Measurements from ENCODE around the gene UBA5. TPM values are rescaled to one million over a fixed set of nuclear protein-coding genes. Genes with fewer than 3 reads are reported as not detected.
"Not testable (repeated sequence)": the region's sequence is repeated elsewhere in the genome, so short reads cannot be mapped to it uniquely, and the experiment has no call there.

The UBA5 gene
- total and polyA plus RNA-seq, 9 donors, result 24.4 to 41.4 (median 34.3) TPM

GRCh38 chr3:132626955-132627354, 33.2 kb upstream of the UBA5 start:
- no peaks in the 10 kb centered on the region for H3K4me1 ChIP-seq (ENCODE audit: control insufficient read depth, insufficient read depth, low read length)
- peaks cover 8% of the 10 kb centered on the region for H3K36me3 ChIP-seq (ENCODE audit: control insufficient read depth, insufficient read depth, low read length)
- no peaks in the 10 kb centered on the region for H3K9me3 ChIP-seq (replicated peaks; ENCODE audit: control insufficient read depth, low read depth, low read length)
- H3K4me3 ChIP-seq (ENCODE audit: low read length), result no peak overlapping the region
- H3K27me3 ChIP-seq (ENCODE audit: control insufficient read depth, insufficient read depth, low read length), result no peaks in the 10 kb centered on the region
- DNase-seq, result no peak
- no CpG with 5 or more reads among the region's 6 CpGs for WGBS (ENCODE audit: insufficient coverage)
- H3K27ac ChIP-seq (ENCODE audit: low read length), result no peak overlapping the region

- no peak overlapping the region for H3K4me3 ChIP-seq (ENCODE audit: low read length)
- no peak overlapping the region for H3K27ac ChIP-seq (ENCODE audit: low read length)
- no peaks in the 10 kb centered on the region for H3K4me1 ChIP-seq (ENCODE audit: control insufficient read depth, insufficient read depth, low read length)
- peaks cover 8% of the 10 kb centered on the region for H3K36me3 ChIP-seq (ENCODE audit: control insufficient read depth, insufficient read depth, low read length)
- no peak for DNase-seq
- no peaks in the 10 kb centered on the region for H3K27me3 ChIP-seq (ENCODE audit: control insufficient read depth, insufficient read depth, low read length)
- H3K9me3 ChIP-seq (replicated peaks; ENCODE audit: control insufficient read depth, low read depth, low read length), result no peaks in the 10 kb centered on the region
- WGBS (ENCODE audit: insufficient coverage), result no CpG with 5 or more reads among the region's 2 CpGs
These were observed 32.0 kb upstream of the UBA5 start for GRCh38 chr3:132628157-132628556.

- DNase-seq, result no peak
- Histone ChIP-seq H3K36me3 (ENCODE audit: control insufficient read depth, insufficient read depth, low read length) (peaks cover 8% of the 10 kb centered on the region), H3K9me3 (replicated peaks; ENCODE audit: control insufficient read depth, low read depth, low read length) (no peaks in the 10 kb centered on the region), H3K27ac (ENCODE audit: low read length) (no peak overlapping the region), H3K4me1 (ENCODE audit: control insufficient read depth, insufficient read depth, low read length) (no peaks in the 10 kb centered on the region), H3K4me3 (ENCODE audit: low read length) (no peak overlapping the region), H3K27me3 (ENCODE audit: control insufficient read depth, insufficient read depth, low read length) (no peaks in the 10 kb centered on the region)
- WGBS (ENCODE audit: insufficient coverage), result no CpG with 5 or more reads among the region's 1 CpG
These were observed 30.2 kb upstream of the UBA5 start for GRCh38 chr3:132629928-132630327.

- H3K4me3 ChIP-seq (ENCODE audit: low read length), result no peak overlapping the region
- no peaks in the 10 kb centered on the region for H3K9me3 ChIP-seq (replicated peaks; ENCODE audit: control insufficient read depth, low read depth, low read length)
- no peak for DNase-seq
- no peaks in the 10 kb centered on the region for H3K27me3 ChIP-seq (ENCODE audit: control insufficient read depth, insufficient read depth, low read length)
- H3K27ac ChIP-seq (ENCODE audit: low read length), result no peak overlapping the region
- WGBS (ENCODE audit: insufficient coverage), result 80% methylated on average over 1 of the region's 7 CpGs
- H3K4me1 ChIP-seq (ENCODE audit: control insufficient read depth, insufficient read depth, low read length), result peaks cover 2% of the 10 kb centered on the region
- peaks cover 8% of the 10 kb centered on the region for H3K36me3 ChIP-seq (ENCODE audit: control insufficient read depth, insufficient read depth, low read length)
These were observed 29.5 kb upstream of the UBA5 start for GRCh38 chr3:132630612-132631011.

- H3K9me3 ChIP-seq (replicated peaks; ENCODE audit: control insufficient read depth, low read depth, low read length), result no peaks in the 10 kb centered on the region
- H3K27ac ChIP-seq (ENCODE audit: low read length), result no peak overlapping the region
- H3K4me3 ChIP-seq (ENCODE audit: low read length), result no peak overlapping the region
- peaks cover 4% of the 10 kb centered on the region for H3K36me3 ChIP-seq (ENCODE audit: control insufficient read depth, insufficient read depth, low read length)
- H3K4me1 ChIP-seq (ENCODE audit: control insufficient read depth, insufficient read depth, low read length), result peaks cover 2% of the 10 kb centered on the region
- no peaks in the 10 kb centered on the region for H3K27me3 ChIP-seq (ENCODE audit: control insufficient read depth, insufficient read depth, low read length)
- no peak for DNase-seq
These were observed 25.1 kb upstream of the UBA5 start for GRCh38 chr3:132635052-132635451.

- peaks cover 2% of the 10 kb centered on the region for H3K4me1 ChIP-seq (ENCODE audit: control insufficient read depth, insufficient read depth, low read length)
- H3K27me3 ChIP-seq (ENCODE audit: control insufficient read depth, insufficient read depth, low read length), result no peaks in the 10 kb centered on the region
- no CpG with 5 or more reads among the region's 1 CpG for WGBS (ENCODE audit: insufficient coverage)
- no peaks in the 10 kb centered on the region for H3K9me3 ChIP-seq (replicated peaks; ENCODE audit: control insufficient read depth, low read depth, low read length)
- H3K27ac ChIP-seq (ENCODE audit: low read length), result no peak overlapping the region
- H3K36me3 ChIP-seq (ENCODE audit: control insufficient read depth, insufficient read depth, low read length), result peaks cover 4% of the 10 kb centered on the region
- DNase-seq, result no peak
- H3K4me3 ChIP-seq (ENCODE audit: low read length), result no peak overlapping the region
These were observed 22.5 kb upstream of the UBA5 start for GRCh38 chr3:132637590-132637989.

GRCh38 chr3:132638706-132639105, 21.4 kb upstream of the UBA5 start:
- no peaks in the 10 kb centered on the region for H3K9me3 ChIP-seq (replicated peaks; ENCODE audit: control insufficient read depth, low read depth, low read length)
- H3K27ac ChIP-seq (ENCODE audit: low read length), result no peak overlapping the region
- peaks cover 4% of the 10 kb centered on the region for H3K36me3 ChIP-seq (ENCODE audit: control insufficient read depth, insufficient read depth, low read length)
- H3K27me3 ChIP-seq (ENCODE audit: control insufficient read depth, insufficient read depth, low read length), result no peaks in the 10 kb centered on the region
- DNase-seq, result no peak
- H3K4me1 ChIP-seq (ENCODE audit: control insufficient read depth, insufficient read depth, low read length), result peaks cover 2% of the 10 kb centered on the region
- H3K4me3 ChIP-seq (ENCODE audit: low read length), result no peak overlapping the region

- H3K27ac ChIP-seq (ENCODE audit: low read length); H3K27me3 ChIP-seq (ENCODE audit: control insufficient read depth, insufficient read depth, low read length); DNase-seq; H3K4me3 ChIP-seq (ENCODE audit: low read length); H3K4me1 ChIP-seq (ENCODE audit: control insufficient read depth, insufficient read depth, low read length); H3K36me3 ChIP-seq (ENCODE audit: control insufficient read depth, insufficient read depth, low read length); H3K9me3 ChIP-seq (replicated peaks; ENCODE audit: control insufficient read depth, low read depth, low read length): not testable (repeated sequence)
- 100% methylated on average over 1 of the region's 2 CpGs for WGBS (ENCODE audit: insufficient coverage)
These were observed 18.7 kb upstream of the UBA5 start for GRCh38 chr3:132641427-132641826.

GRCh38 chr3:132641837-132642538, 18.1 kb upstream of the UBA5 start:
- no peaks in the 10 kb centered on the region for H3K9me3 ChIP-seq (replicated peaks; ENCODE audit: control insufficient read depth, low read depth, low read length)
- no peaks in the 10 kb centered on the region for H3K27me3 ChIP-seq (ENCODE audit: control insufficient read depth, insufficient read depth, low read length)
- peaks cover 4% of the 10 kb centered on the region for H3K36me3 ChIP-seq (ENCODE audit: control insufficient read depth, insufficient read depth, low read length)
- H3K4me1 ChIP-seq (ENCODE audit: control insufficient read depth, insufficient read depth, low read length), result no peaks in the 10 kb centered on the region
- no peak overlapping the region for H3K27ac ChIP-seq (ENCODE audit: low read length)
- H3K4me3 ChIP-seq (ENCODE audit: low read length), result no peak overlapping the region
- peak; percentile 69 for DNase-seq
- no CpG with 5 or more reads among the region's 5 CpGs for WGBS (ENCODE audit: insufficient coverage)

- no peak for DNase-seq
- peaks cover 4% of the 10 kb centered on the region for H3K36me3 ChIP-seq (ENCODE audit: control insufficient read depth, insufficient read depth, low read length)
- no peaks in the 10 kb centered on the region for H3K9me3 ChIP-seq (replicated peaks; ENCODE audit: control insufficient read depth, low read depth, low read length)
- no peaks in the 10 kb centered on the region for H3K27me3 ChIP-seq (ENCODE audit: control insufficient read depth, insufficient read depth, low read length)
- no peaks in the 10 kb centered on the region for H3K4me1 ChIP-seq (ENCODE audit: control insufficient read depth, insufficient read depth, low read length)
- no peak overlapping the region for H3K4me3 ChIP-seq (ENCODE audit: low read length)
- no CpG with 5 or more reads among the region's 2 CpGs for WGBS (ENCODE audit: insufficient coverage)
- H3K27ac ChIP-seq (ENCODE audit: low read length), result no peak overlapping the region
These were observed 17.6 kb upstream of the UBA5 start for GRCh38 chr3:132642539-132642847.

GRCh38 chr3:132643366-132643765, 16.8 kb upstream of the UBA5 start:
- WGBS (ENCODE audit: insufficient coverage), result 49% methylated on average over 2 of the region's 2 CpGs
- no peaks in the 10 kb centered on the region for H3K4me1 ChIP-seq (ENCODE audit: control insufficient read depth, insufficient read depth, low read length)
- H3K4me3 ChIP-seq (ENCODE audit: low read length), result no peak overlapping the region
- H3K27me3 ChIP-seq (ENCODE audit: control insufficient read depth, insufficient read depth, low read length), result no peaks in the 10 kb centered on the region
- no peak overlapping the region for H3K27ac ChIP-seq (ENCODE audit: low read length)
- H3K36me3 ChIP-seq (ENCODE audit: control insufficient read depth, insufficient read depth, low read length), result peaks cover 4% of the 10 kb centered on the region
- no peaks in the 10 kb centered on the region for H3K9me3 ChIP-seq (replicated peaks; ENCODE audit: control insufficient read depth, low read depth, low read length)
- DNase-seq, result no peak

Data from muscle of leg (tissue), 11 donors.